Thyroid gland (tissue), 4 donors: ENCODE results near the gene GPR101.

Experiments
- POLR2A ChIP-seq, 2 donors: fragments of 450-650 bp; IDR thresholded peaks; one replicate each; pipeline ENCODE4 v1.6.1; 2017; ENCODE audit warnings: antibody characterized with exemption in 2 of 2, mild to moderate bottlenecking in 2 of 2, moderate library complexity in 1 of 2
- TF ChIP-seq, protein P1 (sequence below), 6 experiments: fragments of 200-600 bp in 3 of 6; fragments of 450-650 bp in 3 of 6; sonication (generic) in 3 of 6; IDR thresholded peaks; one replicate each; pipeline ENCODE4 v1.5.1; 2016 to 2019; ENCODE audit warnings: antibody characterized with exemption in 6 of 6, mild to moderate bottlenecking in 2 of 6, inconsistent platforms in 1 of 6, moderate library complexity in 1 of 6

DNA sequence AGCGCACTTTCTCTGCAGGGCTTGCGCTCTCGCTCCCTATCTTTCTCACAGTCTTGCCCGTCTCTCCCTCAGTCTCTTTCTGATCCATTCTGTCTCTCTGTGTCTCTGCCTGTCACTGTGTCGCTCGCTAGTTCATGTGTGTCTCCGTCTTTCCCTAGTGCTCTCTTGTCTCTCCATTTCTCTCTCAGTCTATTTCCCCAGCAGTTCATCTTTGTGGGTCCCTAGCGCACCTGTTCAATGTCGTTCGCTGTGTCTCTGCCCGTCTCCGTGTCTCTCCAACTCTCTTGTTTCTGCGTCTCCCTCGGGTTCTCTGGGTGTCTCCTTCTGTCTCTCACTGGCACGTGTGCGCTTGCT lies 1.5 kb downstream of the GPR101 start:
- TF ChIP-seq, protein P1, sequence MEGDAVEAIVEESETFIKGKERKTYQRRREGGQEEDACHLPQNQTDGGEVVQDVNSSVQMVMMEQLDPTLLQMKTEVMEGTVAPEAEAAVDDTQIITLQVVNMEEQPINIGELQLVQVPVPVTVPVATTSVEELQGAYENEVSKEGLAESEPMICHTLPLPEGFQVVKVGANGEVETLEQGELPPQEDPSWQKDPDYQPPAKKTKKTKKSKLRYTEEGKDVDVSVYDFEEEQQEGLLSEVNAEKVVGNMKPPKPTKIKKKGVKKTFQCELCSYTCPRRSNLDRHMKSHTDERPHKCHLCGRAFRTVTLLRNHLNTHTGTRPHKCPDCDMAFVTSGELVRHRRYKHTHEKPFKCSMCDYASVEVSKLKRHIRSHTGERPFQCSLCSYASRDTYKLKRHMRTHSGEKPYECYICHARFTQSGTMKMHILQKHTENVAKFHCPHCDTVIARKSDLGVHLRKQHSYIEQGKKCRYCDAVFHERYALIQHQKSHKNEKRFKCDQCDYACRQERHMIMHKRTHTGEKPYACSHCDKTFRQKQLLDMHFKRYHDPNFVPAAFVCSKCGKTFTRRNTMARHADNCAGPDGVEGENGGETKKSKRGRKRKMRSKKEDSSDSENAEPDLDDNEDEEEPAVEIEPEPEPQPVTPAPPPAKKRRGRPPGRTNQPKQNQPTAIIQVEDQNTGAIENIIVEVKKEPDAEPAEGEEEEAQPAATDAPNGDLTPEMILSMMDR (IDR thresholded peaks at IDR 0.05), result no peak
- no peak for TF ChIP-seq POLR2A (IDR thresholded peaks at IDR 0.05)
